IPS-NIHi7 (cell line): ENCODE measurements around the gene ADCY9.
"Not testable (repeated sequence)": the region's sequence is repeated elsewhere in the genome, so short reads cannot be mapped to it uniquely, and the experiment has no call there.

Source experiments
- DNase-seq: peaks from one replicate; pipeline ENCODE4 v3.0.0; 2012; ENCODE audit warnings: mixed read lengths; ENCODE audit errors: extremely low spot score

ADCY9 gene

GRCh38 chr16:4067262-4068001 is 48.8 kb downstream of the ADCY9 start:
- DNase-seq: no peak

GRCh38 chr16:4064950-4065352 is 51.3 kb downstream of the ADCY9 start:
- DNase-seq: no peak

- no peak for DNase-seq
Measured at GRCh38 chr16:4062212-4062802, 53.9 kb downstream of the ADCY9 start.

GRCh38 chr16:4060823-4061222 is 55.4 kb downstream of the ADCY9 start:
- no peak for DNase-seq

GRCh38 chr16:4060009-4060408 is 56.2 kb downstream of the ADCY9 start:
- no peak for DNase-seq

DNA sequence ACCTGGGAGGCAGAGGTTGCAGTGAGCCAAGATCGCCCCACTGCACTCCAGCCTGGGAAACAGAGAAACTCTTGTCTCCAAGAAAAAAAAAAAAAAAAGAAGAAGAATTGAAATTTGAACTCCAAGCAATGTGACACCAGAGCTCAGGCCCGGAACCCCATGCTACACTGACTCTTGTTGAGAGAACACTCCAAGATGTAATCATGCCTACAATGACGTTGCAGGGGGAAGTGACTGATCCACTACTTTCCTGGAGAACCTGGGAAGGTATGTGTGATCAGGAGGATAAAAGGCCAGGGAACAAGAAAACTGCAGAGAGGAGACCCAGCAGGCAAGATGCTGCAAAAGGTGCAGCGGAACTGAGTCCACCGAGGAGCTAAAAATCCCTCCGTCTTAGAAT is 57.9 kb downstream of the ADCY9 start:
- DNase-seq: no peak

GRCh38 chr16:4057439-4057877 is 58.8 kb downstream of the ADCY9 start:
- DNase-seq: no peak

DNA sequence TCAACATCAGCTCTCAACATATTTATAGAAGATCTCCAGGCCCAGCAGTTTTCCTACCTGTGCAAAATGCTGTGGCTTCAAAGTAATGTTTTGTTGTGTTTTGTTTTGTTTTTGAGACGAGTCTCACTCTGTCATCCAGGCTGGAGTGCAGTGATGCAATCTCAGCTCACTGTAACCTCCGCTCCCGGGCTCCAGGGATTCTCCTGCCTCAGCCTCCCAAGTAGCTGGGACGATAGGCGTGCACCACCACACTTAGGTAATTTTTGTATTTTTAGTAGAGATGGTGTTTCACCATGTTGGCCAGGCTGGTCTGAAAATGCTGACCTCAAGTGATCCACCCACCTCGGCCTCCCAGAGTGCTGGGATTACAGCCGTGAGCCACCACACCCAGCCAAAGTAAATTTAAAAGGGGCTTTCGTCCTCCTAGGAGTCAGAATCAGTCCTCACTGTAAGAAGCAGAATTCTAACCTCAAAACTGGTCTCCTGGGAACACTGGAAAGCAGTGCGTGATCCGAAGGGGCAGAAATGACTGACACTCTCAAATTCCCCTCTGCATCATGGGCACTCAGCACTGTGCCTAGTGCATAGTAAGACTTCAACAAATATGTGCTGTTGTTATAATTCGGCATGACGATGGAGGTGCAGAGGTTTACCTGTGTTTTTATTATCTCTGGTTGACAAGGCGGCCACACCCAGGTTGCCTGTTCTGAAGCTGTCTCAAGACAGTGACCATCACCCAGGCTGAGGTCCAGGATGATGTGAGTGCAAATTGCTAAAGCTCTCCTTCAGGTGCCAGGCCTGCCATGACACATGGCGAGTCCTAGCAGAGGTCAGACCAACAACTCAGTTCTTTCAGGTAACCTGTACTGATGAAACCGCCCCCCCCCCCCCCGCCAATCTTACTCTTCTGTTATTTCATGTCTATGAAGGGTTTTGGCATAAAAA is 59.8 kb downstream of the ADCY9 start:
- DNase-seq: no peak

DNA sequence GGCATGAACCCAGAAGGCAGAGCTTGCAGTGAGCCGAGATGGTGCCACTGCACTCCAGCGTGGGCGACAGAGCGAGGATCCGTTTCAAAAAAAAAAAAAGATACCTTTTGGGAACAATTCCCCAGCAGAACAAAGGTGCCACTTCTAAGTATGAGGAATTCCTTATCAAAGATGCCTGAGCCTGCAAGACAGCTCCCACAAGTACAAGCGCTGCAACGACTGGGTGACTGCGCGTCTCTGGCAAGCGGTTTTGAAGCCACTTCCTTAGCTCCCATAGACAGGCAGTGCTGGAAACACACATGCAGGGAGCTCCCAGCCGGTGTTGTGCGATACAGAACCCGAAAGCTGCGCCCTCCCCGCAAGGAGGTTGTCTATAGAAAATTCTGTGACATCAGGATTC is 60.5 kb downstream of the ADCY9 start:
- DNase-seq: no peak

GRCh38 chr16:4053301-4053845 is 62.9 kb downstream of the ADCY9 start:
- no peak for DNase-seq

GRCh38 chr16:4052801-4053293 is 63.4 kb downstream of the ADCY9 start:
- DNase-seq: no peak

DNA sequence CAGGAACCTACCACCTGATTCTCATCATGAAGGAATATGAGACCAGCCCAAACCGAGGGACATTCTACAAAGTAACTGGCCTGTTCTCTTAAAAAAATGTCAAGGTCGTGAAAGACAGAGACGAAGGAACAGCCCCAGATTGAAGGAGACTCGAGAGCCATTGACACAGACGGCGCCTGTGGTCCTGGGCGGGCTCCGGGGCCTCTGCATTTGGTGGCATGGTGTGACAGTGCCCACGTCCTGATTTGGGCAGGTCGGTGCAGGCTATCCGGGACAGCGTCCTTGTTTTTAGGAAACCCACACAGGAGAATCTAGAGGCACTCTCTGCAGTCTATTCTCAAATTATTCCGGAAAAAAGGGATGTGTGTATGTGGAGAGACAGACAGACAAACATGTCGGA is 64.1 kb downstream of the ADCY9 start:
- no peak for DNase-seq

- DNase-seq: no peak
Measured at GRCh38 chr16:4051591-4051990, 64.7 kb downstream of the ADCY9 start.

DNA sequence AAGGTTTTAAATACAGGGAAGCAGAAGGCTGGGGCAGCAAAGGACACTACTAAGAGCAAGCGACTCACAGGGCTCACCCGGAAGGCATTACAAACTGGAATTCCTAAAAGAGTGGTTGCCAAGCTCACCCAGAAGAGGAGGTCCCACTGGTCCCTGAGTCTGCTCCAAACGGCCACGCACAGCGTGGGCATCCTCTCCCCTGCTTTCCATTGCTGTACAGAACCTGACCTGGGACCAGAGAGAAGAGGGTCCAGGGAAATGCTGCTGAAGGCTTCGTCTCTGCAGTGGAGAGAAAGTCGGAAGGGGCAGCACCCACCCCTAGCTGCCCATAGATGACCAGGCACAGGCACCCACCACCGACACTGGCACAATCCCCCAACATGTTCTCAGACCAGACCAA is 67.2 kb downstream of the ADCY9 start:
- DNase-seq: no peak

- DNase-seq: no peak
Measured at GRCh38 chr16:4048481-4048880, 67.8 kb downstream of the ADCY9 start.

GRCh38 chr16:4046221-4046620 is 70.0 kb downstream of the ADCY9 start:
- DNase-seq: no peak

- DNase-seq: not testable (repeated sequence)
Measured at GRCh38 chr16:4045561-4045960, 70.7 kb downstream of the ADCY9 start.

GRCh38 chr16:4042581-4042980 is 73.7 kb downstream of the ADCY9 start:
- DNase-seq: no peak

- no peak for DNase-seq
Measured at GRCh38 chr16:4038448-4038847, 77.8 kb downstream of the ADCY9 start.

- not testable (repeated sequence) for DNase-seq
Measured at GRCh38 chr16:4036952-4037351, 79.3 kb downstream of the ADCY9 start.

GRCh38 chr16:4034963-4035362 is 81.3 kb downstream of the ADCY9 start:
- DNase-seq: no peak

GRCh38 chr16:4033951-4034350 is 82.3 kb downstream of the ADCY9 start:
- DNase-seq: no peak
